ENCODE results near the gene NEUROD1.

NEUROD1 gene

DNA sequence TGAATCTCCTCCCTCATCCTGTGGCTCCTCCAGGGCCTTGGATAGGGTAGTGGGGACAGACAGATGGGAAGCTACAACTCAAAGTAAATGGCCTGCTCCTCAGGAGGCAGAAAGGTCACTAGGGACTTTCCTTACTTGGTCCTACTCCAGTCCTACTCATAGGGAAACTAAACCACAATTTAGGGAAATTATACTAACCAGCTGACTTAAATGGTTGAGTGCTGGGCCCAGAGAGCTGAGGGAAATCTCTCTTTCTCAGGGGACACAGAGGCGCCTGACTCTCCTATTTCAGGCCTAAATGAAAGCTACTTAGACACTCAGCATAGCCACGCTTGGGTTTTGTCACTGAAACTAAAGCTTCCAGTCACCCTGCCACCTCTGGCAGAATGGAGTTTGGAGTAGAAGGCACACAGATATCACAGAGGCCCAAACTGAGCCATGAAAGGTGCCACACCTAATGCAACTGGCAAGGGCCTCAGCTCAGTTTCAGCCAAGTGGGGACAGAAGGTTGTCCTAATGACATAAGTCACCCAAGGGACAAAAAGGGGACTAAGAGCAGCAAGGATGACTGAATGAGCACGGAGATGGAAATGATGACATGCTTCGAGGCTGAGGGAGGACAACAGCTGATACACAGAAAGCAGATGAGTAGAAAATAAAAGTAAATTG is 47.5 kb downstream of the NEUROD1 start:
- no peak for DNase-seq

DNA sequence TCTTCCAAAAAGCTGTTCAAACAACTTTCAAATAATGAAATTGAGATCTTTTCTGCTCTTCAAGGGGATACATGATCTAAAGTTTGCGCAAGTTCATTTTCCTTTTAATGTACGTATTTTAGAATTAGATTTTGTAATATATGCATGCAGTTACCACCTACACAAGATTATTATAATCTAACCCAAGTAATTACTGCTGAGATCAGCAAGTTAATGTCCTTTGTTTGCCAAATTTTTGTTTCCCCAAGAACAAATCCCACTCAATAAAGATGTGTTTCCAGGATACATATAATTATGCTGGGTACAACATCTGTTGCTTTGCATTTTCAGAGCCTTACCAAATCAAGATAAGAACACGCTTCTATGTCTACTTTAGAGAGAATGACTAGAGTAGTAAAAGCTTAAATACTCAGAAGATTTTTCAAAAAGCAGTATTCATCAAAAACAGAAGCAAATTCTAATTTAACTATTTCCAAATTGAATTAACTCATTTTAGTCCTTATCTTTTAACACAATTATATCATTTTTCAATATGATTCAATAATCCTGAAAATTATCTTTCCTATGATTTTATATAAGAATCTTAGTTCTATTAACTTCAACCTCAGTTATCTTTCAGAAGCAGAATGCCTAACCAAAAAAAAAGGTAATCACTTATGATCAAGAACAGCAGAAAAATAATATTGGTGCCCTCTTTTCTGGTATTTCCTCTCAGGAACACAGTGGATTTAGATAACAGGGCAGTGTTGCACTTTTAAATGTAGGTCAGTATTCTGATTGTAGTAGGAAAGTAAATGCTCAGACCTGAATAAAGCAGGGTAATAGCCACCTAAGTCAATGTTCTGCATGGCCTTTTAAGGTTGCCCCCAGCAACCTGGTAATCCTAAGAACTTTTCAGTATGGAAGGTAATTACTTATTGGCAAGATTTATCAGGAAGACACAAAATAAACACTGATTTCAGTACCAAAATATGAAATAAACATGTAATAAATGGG is 51.4 kb downstream of the NEUROD1 start:
- no peak for DNase-seq

DNA sequence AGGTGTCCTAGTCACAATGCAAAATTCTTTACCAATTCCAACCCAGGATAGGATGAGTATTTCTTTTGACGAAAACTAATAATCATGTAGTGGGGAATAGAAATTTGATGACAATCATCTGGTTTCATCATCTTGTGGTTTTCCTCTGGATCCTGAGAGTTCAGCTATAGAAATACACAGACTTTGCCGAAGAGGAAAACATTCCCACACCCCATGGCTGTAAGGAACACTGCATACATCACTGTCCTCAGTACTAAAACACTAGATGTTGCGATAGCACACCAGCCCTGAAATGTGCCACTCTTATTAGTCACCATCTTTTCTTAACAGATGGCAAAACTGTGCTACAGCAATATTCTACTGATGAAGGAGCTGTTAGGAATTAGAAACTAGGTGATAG is 52.8 kb downstream of the NEUROD1 start:
- DNase-seq = no peak

DNA sequence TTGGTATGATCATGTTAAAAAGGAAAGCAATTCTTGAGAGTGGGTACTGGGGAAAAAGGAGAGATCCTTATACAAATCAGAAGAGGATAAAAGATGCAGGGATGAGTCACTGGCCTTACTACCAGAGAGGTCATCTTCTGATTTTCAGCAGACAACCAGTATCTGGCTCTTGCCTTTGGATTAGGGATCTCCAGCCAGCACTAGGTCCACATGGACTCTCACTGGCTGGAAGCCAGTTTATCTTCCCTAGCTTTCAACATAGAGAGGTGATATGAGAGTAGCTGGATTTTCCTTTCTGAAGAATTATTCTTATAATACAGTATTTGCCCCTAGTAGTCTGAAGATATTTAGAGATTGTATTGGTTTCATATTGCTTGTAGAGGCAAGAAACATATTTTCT is 53.6 kb downstream of the NEUROD1 start:
- DNase-seq = no peak

All from activated CD8-positive, alpha-beta memory T cell treated with anti-CD3 and anti-CD28 coated beads, Interleukin-2, amount 50 U/mL, for 4 hours (primary cell).